Measurements from ENCODE around the gene MMS22L.
"Not testable (repeated sequence)": the region's sequence is repeated elsewhere in the genome, so short reads cannot be mapped to it uniquely, and the experiment has no call there.

The MMS22L gene

DNA sequence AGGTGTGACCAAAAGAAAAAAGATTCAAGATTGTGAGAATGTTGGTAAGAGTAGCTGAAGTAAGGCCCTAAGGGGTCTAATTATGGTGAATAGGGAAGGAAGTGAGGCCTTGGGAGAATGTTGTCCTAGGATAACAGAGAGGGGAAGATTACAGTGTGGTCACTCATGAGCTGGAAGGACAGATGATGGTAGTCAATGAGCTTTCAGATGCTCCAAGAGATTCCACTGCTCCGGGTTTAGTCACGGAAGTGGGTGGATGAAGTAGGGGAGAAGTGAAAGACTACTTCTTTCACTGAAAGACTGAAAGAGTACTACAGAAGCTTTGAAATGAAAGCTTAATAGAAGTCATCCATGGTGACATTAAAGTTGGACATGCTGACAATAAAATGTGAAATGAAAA is 108.5 kb downstream of the MMS22L start:
- TF ChIP-seq, protein P1, sequence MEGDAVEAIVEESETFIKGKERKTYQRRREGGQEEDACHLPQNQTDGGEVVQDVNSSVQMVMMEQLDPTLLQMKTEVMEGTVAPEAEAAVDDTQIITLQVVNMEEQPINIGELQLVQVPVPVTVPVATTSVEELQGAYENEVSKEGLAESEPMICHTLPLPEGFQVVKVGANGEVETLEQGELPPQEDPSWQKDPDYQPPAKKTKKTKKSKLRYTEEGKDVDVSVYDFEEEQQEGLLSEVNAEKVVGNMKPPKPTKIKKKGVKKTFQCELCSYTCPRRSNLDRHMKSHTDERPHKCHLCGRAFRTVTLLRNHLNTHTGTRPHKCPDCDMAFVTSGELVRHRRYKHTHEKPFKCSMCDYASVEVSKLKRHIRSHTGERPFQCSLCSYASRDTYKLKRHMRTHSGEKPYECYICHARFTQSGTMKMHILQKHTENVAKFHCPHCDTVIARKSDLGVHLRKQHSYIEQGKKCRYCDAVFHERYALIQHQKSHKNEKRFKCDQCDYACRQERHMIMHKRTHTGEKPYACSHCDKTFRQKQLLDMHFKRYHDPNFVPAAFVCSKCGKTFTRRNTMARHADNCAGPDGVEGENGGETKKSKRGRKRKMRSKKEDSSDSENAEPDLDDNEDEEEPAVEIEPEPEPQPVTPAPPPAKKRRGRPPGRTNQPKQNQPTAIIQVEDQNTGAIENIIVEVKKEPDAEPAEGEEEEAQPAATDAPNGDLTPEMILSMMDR (IDR thresholded peaks at IDR 0.05; ENCODE audit: control insufficient read depth, insufficient read depth, low read depth, low read length, missing control alignments) = no peak
- DNase-seq (ENCODE audit: low read depth) = no peak
- H3K4me3 ChIP-seq (ENCODE audit: control insufficient read depth, low read depth, low read length) = no peak overlapping the region

DNA sequence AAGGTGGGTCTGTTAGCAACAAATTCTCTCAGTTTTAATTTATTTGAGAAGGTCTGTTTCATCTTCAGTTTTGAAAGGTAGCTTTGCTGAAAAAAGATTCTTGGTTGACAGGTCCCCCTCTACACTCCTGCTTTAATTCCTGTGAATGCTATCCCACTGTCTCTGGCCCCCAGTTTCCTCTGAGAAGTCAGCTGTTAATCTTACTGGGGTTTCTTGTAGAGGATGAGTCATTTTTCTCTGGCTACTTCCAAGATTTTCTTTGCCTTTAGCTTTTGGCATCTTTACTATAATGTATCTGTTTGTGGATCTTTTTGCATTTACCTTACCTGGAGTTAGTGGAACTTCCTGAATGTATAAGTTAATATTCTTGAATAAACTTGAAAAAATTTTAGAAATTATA is 122.7 kb downstream of the MMS22L start:
- no peak for DNase-seq (ENCODE audit: low read depth)
- H3K4me3 ChIP-seq (ENCODE audit: control insufficient read depth, low read depth, low read length) = no peak overlapping the region
- TF ChIP-seq, protein P1 (IDR thresholded peaks at IDR 0.05; ENCODE audit: control insufficient read depth, insufficient read depth, low read depth, low read length, missing control alignments) = no peak

DNA sequence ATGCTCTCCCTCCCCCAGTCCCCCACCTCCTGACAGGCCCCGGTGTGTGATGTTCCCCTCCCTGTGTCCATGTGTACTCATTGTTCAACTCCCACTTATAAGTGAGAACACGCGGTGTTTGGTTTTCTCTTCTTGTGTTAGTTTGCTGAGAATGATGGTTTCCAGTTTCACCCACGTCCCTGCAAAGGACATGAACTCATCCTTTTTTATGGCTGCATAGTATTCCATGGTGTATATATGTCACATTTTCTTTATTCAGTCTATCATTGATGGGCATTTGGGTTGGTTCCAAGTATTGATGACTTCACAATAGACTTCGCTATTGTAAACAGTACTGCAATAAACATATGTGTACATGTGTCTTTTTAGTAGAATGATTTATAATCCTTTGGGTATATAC is 127.6 kb downstream of the MMS22L start:
- not testable (repeated sequence) for H3K4me3 ChIP-seq (ENCODE audit: control insufficient read depth, low read depth, low read length); DNase-seq (ENCODE audit: low read depth)

DNA sequence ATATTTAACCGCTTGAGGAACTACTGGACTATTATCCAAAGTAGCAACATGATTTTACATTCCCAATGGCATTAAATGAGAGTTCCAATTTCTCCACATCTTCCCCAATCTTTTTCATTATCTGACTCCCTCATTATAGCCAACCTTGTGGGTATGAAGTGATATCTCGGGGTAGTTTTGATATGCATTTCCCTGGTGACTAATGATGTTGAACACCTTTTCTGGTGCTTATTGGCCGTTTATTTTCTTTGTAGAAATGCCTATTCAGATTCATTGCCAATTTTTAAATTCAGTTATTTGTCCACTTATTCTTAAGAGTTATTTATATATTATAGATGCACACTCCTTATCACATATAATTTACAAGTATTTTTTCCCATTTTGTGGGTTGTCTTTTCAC is 129.0 kb downstream of the MMS22L start:
- no peak overlapping the region for H3K4me3 ChIP-seq (ENCODE audit: control insufficient read depth, low read depth, low read length)
- TF ChIP-seq, protein P1 (IDR thresholded peaks at IDR 0.05; ENCODE audit: control insufficient read depth, insufficient read depth, low read depth, low read length, missing control alignments) = no peak
- no peak for DNase-seq (ENCODE audit: low read depth)

DNA sequence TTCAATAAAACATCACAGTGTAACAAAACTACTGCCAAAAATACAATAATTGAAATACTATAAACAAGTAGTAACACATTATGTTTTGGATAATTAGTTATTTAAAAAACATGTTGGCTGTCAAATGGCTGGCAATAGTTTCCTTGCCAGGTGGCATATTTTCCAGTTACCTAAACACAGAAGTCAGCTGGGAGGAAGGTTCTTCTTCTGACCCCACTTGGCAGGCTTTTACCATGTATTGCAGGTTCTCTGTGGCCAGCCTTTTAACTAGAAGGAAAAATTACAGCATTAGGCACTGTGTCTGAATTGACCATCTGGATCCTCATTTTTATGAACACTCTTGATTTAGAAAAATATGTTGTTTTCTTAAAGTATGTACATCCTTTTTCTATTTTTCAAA is 131.4 kb downstream of the MMS22L start:
- TF ChIP-seq, protein P1 (IDR thresholded peaks at IDR 0.05; ENCODE audit: control insufficient read depth, insufficient read depth, low read depth, low read length, missing control alignments) = no peak

DNA sequence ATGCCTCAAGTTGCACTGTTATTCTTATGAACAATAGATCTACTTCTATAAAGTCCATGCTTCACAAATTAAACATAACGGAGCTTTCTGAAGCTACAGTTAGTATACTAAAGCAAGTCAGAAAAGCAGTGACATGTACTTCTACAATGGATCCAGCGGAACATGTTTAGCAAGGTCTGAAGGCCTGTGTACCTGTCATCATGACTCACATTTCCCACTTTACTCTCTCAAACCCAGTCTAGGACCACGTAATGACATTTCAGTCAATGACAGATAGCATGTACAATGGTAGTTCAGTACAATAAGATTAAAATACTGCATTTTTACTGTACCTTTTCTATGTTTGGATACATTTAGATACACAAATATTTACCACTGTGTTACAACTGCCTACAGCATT is 132.1 kb downstream of the MMS22L start:
- no peak for DNase-seq (ENCODE audit: low read depth)
- H3K4me3 ChIP-seq (ENCODE audit: control insufficient read depth, low read depth, low read length) = no peak overlapping the region
- TF ChIP-seq, protein P1 (IDR thresholded peaks at IDR 0.05; ENCODE audit: control insufficient read depth, insufficient read depth, low read depth, low read length, missing control alignments) = no peak

More for the DNA sequence above, 131.4 kb downstream of the MMS22L start:
- DNase-seq (ENCODE audit: low read depth) = no peak
- no peak overlapping the region for H3K4me3 ChIP-seq (ENCODE audit: control insufficient read depth, low read depth, low read length)

DNA sequence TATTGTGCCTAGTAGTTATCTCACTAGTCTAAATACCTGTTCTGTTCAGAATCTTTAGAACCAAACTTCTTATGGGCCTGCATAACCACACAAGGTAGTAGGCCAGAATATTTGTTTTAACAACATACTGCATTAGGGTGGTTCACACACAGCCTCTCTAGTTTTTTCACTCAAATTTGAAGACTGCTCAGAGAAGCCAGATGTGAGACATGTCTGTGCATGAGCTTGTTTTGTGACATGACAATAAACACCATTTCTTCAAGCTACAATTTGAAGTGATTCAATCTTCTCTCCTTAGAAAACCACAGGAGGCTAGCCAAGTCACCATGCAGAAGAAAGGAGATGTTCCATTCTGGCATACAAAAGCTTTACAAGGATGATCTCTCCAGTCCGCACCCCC is 135.6 kb downstream of the MMS22L start:
- TF ChIP-seq, protein P1 (IDR thresholded peaks at IDR 0.05; ENCODE audit: control insufficient read depth, insufficient read depth, low read depth, low read length, missing control alignments) = no peak
- DNase-seq (ENCODE audit: low read depth) = no peak
- no peak overlapping the region for H3K4me3 ChIP-seq (ENCODE audit: control insufficient read depth, low read depth, low read length)
